IMR-90 (cell line): Measurements from ENCODE around the gene SLC66A1. TPM values are rescaled to one million over a fixed set of nuclear protein-coding genes. Genes with fewer than 3 reads are reported as not detected.

Experiments
- ATAC-seq: fragments of 200-7000 bp; cut with Tn5 transposase; 2 replicates; pipeline ENCODE4 v1.9.1; 2020; ENCODE audit warnings: low read depth, mild to moderate bottlenecking, moderate library complexity
- BruUV-seq: library from RNA; stranded (reverse); fragments of 400-500 nt; replicated peaks from 2 replicates; lab custom pipeline; 2021; lab: Mats Ljungman, UMichigan
- CTCF ChIA-PET: fragments of 300-600 bp; formaldehyde crosslinking; extraction: SDS; loops from one replicate; lab custom pipeline; 2021; ENCODE audit warnings: antibody characterized with exemption; lab: Yijun Ruan, JAX
- POLR2A ChIA-PET: fragments of 300-600 bp; sonication (Branson Sonifier 250); formaldehyde crosslinking; loops from one replicate; lab custom pipeline; 2022; ENCODE audit warnings: antibody characterized with exemption; ENCODE audit not compliant: unreplicated experiment; lab: Charles Lee
- DNase-seq: peaks from one replicate; pipeline ENCODE4 v3.0.0; 2013
- H2AFZ ChIP-seq: replicated peaks from 2 replicates; pipeline ENCODE3; 2013; ENCODE audit warnings: low read length, mild to moderate bottlenecking; ENCODE audit not compliant: poor library complexity
- H2AK5ac ChIP-seq: 2 replicates; pipeline ENCODE4 v1.6.1; 2013; ENCODE audit warnings: low read depth, low read length, inconsistent platforms
- H2AK9ac ChIP-seq: replicated peaks from 2 replicates; pipeline ENCODE3; 2013; ENCODE audit warnings: mild to moderate bottlenecking, low read depth, low read length, moderate library complexity; ENCODE audit not compliant: poor library complexity
- H2BK120ac ChIP-seq: 2 replicates; pipeline ENCODE4 v1.6.1; 2013; ENCODE audit warnings: low read depth, low read length, inconsistent platforms
- H2BK15ac ChIP-seq: 3 replicates; pipeline ENCODE4 v1.6.1; 2013; ENCODE audit warnings: low read depth, low read length, inconsistent platforms
- H2BK20ac ChIP-seq: 2 replicates; pipeline ENCODE4 v1.6.1; 2013; ENCODE audit warnings: low read depth, mild to moderate bottlenecking, inconsistent platforms, low read length, moderate library complexity
- H2BK5ac ChIP-seq: 2 replicates; pipeline ENCODE4 v1.6.1; 2013; ENCODE audit warnings: mild to moderate bottlenecking, low read depth, low read length, inconsistent platforms; ENCODE audit not compliant: poor library complexity, severe bottlenecking
- H3K14ac ChIP-seq: replicated peaks from 2 replicates; pipeline ENCODE4 v1.6.1; 2013; ENCODE audit warnings: low read depth, low read length, inconsistent platforms
- H3K18ac ChIP-seq: 2 replicates; pipeline ENCODE4 v1.6.1; 2013; ENCODE audit warnings: low read depth, low read length, control low read depth
- H3K23ac ChIP-seq: 2 replicates; pipeline ENCODE4 v1.6.1; 2013; ENCODE audit warnings: low read depth, low read length, inconsistent platforms
- H3K27ac ChIP-seq: 2 replicates; pipeline ENCODE4 v1.5.1; 2013; ENCODE audit warnings: mild to moderate bottlenecking, control low read depth, low read length; ENCODE audit not compliant: insufficient read depth
- H3K27me3 ChIP-seq: 2 replicates; pipeline ENCODE4 v1.6.1; 2013; ENCODE audit warnings: low read length; ENCODE audit not compliant: control insufficient read depth, insufficient read depth
- H3K36me3 ChIP-seq: 2 replicates; pipeline ENCODE4 v1.6.1; 2013; ENCODE audit warnings: low read length, mixed read lengths; ENCODE audit not compliant: control insufficient read depth, insufficient read depth
- H3K4ac ChIP-seq: 2 replicates; pipeline ENCODE4 v1.6.1; 2013; ENCODE audit warnings: low read depth, low read length, inconsistent platforms
- H3K4me1 ChIP-seq: 2 replicates; pipeline ENCODE4 v1.6.1; 2013; ENCODE audit warnings: low read length, mixed read lengths; ENCODE audit not compliant: control insufficient read depth, insufficient read depth
- H3K4me2 ChIP-seq: 2 replicates; pipeline ENCODE4 v1.6.1; 2013; ENCODE audit warnings: low read depth, mild to moderate bottlenecking, control low read depth, low read length, moderate library complexity
- H3K4me3 ChIP-seq: 2 replicates; pipeline ENCODE4 v1.5.1; 2013; ENCODE audit warnings: low read depth, mild to moderate bottlenecking, control low read depth, low read length, moderate library complexity; ENCODE audit not compliant: insufficient read depth
- H3K56ac ChIP-seq: 2 replicates; pipeline ENCODE4 v1.6.1; 2013; ENCODE audit warnings: low read length, inconsistent platforms; ENCODE audit not compliant: insufficient read depth; ENCODE audit errors: extremely low read depth
- H3K79me1 ChIP-seq, 2 experiments: 2 replicates each; pipeline ENCODE4 v1.6.1; 2013; ENCODE audit warnings: low read length in 2 of 2, inconsistent platforms in 1 of 2, low read depth in 1 of 2
- H3K9ac ChIP-seq: 2 replicates; pipeline ENCODE4 v1.6.1; 2013; ENCODE audit warnings: low read depth, low read length, control low read depth
- H3K9me1 ChIP-seq: 2 replicates; pipeline ENCODE4 v1.6.1; 2013; ENCODE audit warnings: low read length, inconsistent platforms; ENCODE audit not compliant: insufficient read depth
- H3K9me3 ChIP-seq: 2 replicates; pipeline ENCODE4 v1.6.1; 2013; ENCODE audit warnings: low read length; ENCODE audit not compliant: control insufficient read depth, insufficient read depth
- H4K20me1 ChIP-seq: 2 replicates; pipeline ENCODE4 v1.6.1; 2013; ENCODE audit warnings: low read length, inconsistent platforms; ENCODE audit not compliant: insufficient read depth
- H4K5ac ChIP-seq: 2 replicates; pipeline ENCODE4 v1.6.1; 2013; ENCODE audit warnings: mild to moderate bottlenecking, low read depth, low read length, control low read depth
- H4K8ac ChIP-seq, 2 experiments: 2 replicates each; pipeline ENCODE4 v1.6.1; 2013; ENCODE audit warnings: low read depth in 2 of 2, low read length in 2 of 2, control low read depth in 1 of 2, inconsistent platforms in 1 of 2
- H4K91ac ChIP-seq: 2 replicates; pipeline ENCODE4 v1.6.1; 2013; ENCODE audit warnings: low read depth, low read length, inconsistent platforms; ENCODE audit not compliant: insufficient read depth
- CEBPB ChIP-seq: IDR thresholded peaks from 2 replicates; pipeline ENCODE4 v1.6.1; 2012; ENCODE audit warnings: low read depth, low read length, improper control_type of control experiment
- CHD1 ChIP-seq: IDR thresholded peaks from 2 replicates; pipeline ENCODE4 v1.6.1; 2012; ENCODE audit warnings: low read depth, low read length, improper control_type of control experiment
- FOS ChIP-seq: fragments of 150-350 bp; IDR thresholded peaks from 2 replicates; pipeline ENCODE4 v1.6.1; 2016; ENCODE audit warnings: low read depth, low read length
- MAFK ChIP-seq: IDR thresholded peaks from 2 replicates; pipeline ENCODE4 v1.6.1; 2012; ENCODE audit warnings: low read depth, low read length, improper control_type of control experiment
- MAZ ChIP-seq: IDR thresholded peaks from 2 replicates; pipeline ENCODE4 v1.6.1; 2012; ENCODE audit warnings: low read depth, mild to moderate bottlenecking, low read length, improper control_type of control experiment, moderate library complexity, borderline replicate concordance
- MXI1 ChIP-seq: IDR thresholded peaks from 2 replicates; pipeline ENCODE4 v1.6.1; 2012; ENCODE audit warnings: low read depth, mild to moderate bottlenecking, low read length, moderate library complexity, borderline replicate concordance
- RCOR1 ChIP-seq: IDR thresholded peaks from 2 replicates; pipeline ENCODE4 v1.6.1; 2012; ENCODE audit warnings: mild to moderate bottlenecking, low read length, improper control_type of control experiment; ENCODE audit not compliant: insufficient replicate concordance
- SMC3 ChIP-seq: fragments of 150-350 bp; IDR thresholded peaks from 2 replicates; pipeline ENCODE4 v1.6.1; 2016; ENCODE audit warnings: low read depth, mild to moderate bottlenecking, antibody characterized with exemption, low read length, moderate library complexity
- WGBS, 2 experiments: methylation state at CpG; one replicate each; pipeline versions ENCODE4 v1.1.5 to v1.1.7; 2013; ENCODE audit warnings: missing lambda C conversion rate in 2 of 2; ENCODE audit not compliant: insufficient read length in 1 of 2; ENCODE audit errors: extremely low coverage in 2 of 2; 5-methylcytosine and 5-hydroxymethylcytosine counted together
- dilution Hi-C: fragments of 300-500 bp; cut with HindIII; formaldehyde crosslinking; loops from one replicate; pipeline ENCODE4 v1.14.3; 2018; ENCODE audit warnings: low sequenced_read_pairs; ENCODE audit not compliant: unreplicated experiment
- in situ Hi-C: fragments of 300-500 bp; cut with MboI; formaldehyde crosslinking; loops from 3 replicates; pipeline ENCODE4 v1.14.3; 2019; ENCODE audit warnings: low sequenced_read_pairs, inconsistent platforms, mixed read lengths
- intact Hi-C: fragments of 100-400 bp; cut with micrococcal nuclease; formaldehyde crosslinking; loops from 2 replicates; pipeline ENCODE4 v1.10.0; 2022
- polyA plus RNA-seq, 3 experiments: library from polyadenylated mRNA; depleted of rRNA; stranded (reverse); fragments of >200 nt; gene quantifications; 2 replicates each; pipeline ENCODE4 v1.2.3, GENCODE V29; 2012; ENCODE audit warnings: low replicate concordance in 1 of 3
- total RNA-seq: library from RNA; depleted of rRNA; stranded (reverse); fragments of >200 nt; gene quantifications from 2 replicates; pipeline ENCODE4 v1.2.3, GENCODE V29; 2012
- TF ChIP-seq, protein P1 (sequence below): fragments of 150-350 bp; IDR thresholded peaks from 2 replicates; pipeline ENCODE4 v1.6.1; 2017; ENCODE audit warnings: mild to moderate bottlenecking, antibody characterized with exemption, low read length, low read depth

SLC66A1 gene
- total and polyA plus RNA-seq, 2 of the 4 experiments (the other 2 are of a cell fraction): 6.8 to 18.9 TPM

DNA sequence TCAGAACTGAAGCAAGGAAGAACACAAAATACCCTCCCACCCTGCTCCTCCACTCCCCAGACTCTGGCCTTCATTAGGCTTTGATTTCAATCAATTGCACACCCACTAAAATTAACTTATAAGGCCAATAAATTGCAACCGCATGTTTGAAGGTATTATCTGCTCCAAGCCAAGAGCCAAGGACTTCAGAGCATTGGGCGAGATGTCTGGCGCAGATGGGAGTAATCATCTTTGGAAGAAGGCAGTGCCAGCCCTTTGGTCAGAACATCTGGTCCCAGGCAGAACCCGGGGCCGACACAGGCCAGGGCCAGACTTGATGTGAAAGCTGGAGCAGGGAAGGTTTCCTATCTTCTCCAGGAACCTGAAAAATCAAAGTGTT lies 60.0 kb downstream of the SLC66A1 start:
- Histone ChIP-seq H2AK5ac (no peak overlapping the region), H3K4me3 (no peak overlapping the region), H2AFZ (no peak overlapping the region), H2AK9ac (no peak overlapping the region), H2BK120ac (no peak overlapping the region), H3K23ac (no peak overlapping the region), H3K79me1 (peaks cover 35 to 92% of the 10 kb centered on the region in 2 experiments), H2BK15ac (no peak overlapping the region), H3K27me3 (no peaks in the 10 kb centered on the region), H4K5ac (no peak overlapping the region), H3K9me3 (no peaks in the 10 kb centered on the region), H3K9me1 (peaks cover 28% of the 10 kb centered on the region), H3K4ac (no peak overlapping the region), H4K8ac (no peak overlapping the region), H2BK20ac (no peak overlapping the region), H3K4me2 (no peak overlapping the region), H3K27ac (no peak overlapping the region), H3K18ac (no peak overlapping the region), H3K36me3 (peaks cover 66% of the 10 kb centered on the region), H4K20me1 (peaks cover 71% of the 10 kb centered on the region), H4K91ac (no peak overlapping the region), H3K14ac (no peak overlapping the region), H3K4me1 (no peaks in the 10 kb centered on the region), H3K56ac (no peak overlapping the region), H3K9ac (no peak overlapping the region), H2BK5ac (no peak overlapping the region)
- intact Hi-C loops: no loop called here
- ChIA-PET POLR2A (no interaction called here), CTCF (no interaction called here)
- no peak for TF ChIP-seq CHD1
- TF ChIP-seq, protein P1, sequence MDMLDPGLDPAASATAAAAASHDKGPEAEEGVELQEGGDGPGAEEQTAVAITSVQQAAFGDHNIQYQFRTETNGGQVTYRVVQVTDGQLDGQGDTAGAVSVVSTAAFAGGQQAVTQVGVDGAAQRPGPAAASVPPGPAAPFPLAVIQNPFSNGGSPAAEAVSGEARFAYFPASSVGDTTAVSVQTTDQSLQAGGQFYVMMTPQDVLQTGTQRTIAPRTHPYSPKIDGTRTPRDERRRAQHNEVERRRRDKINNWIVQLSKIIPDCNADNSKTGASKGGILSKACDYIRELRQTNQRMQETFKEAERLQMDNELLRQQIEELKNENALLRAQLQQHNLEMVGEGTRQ: no peak
- TF ChIP-seq MAZ: no peak
- TF ChIP-seq RCOR1: no peak
- no peak for TF ChIP-seq SMC3
- TF ChIP-seq MXI1: no peak
- no peak for TF ChIP-seq MAFK
- TF ChIP-seq FOS: no peak
- TF ChIP-seq CEBPB: no peak
- WGBS, 2 experiments: 100% methylated on average over 1 of the region's 5 CpGs; no CpG with 5 or more reads in 1 of the 2 experiments
- DNase-seq (no peak), ATAC-seq (no peak)
- in situ Hi-C loops: no loop called here
- BruUV-seq: no TSS peak
- dilution Hi-C loops: no loop called here
